PC-9 (cell line): ENCODE data around the gene SIK1. TPM values are rescaled to one million over a fixed set of nuclear protein-coding genes. Genes with fewer than 3 reads are reported as not detected.
"Not testable (repeated sequence)": the region's sequence is repeated elsewhere in the genome, so short reads cannot be mapped to it uniquely, and the experiment has no call there.

Experiments used
- BruUV-seq: library from RNA; stranded (reverse); fragments of 400-500 nt; replicated peaks from 2 replicates; lab custom pipeline; 2021; lab: Mats Ljungman, UMichigan
- CTCF ChIA-PET: fragments of 300-600 bp; sonication (Branson Sonifier 250); formaldehyde crosslinking; loops from one replicate; lab custom pipeline; 2022; ENCODE audit warnings: antibody characterized with exemption; lab: Charles Lee
- POLR2A ChIA-PET: fragments of 300-600 bp; sonication (Branson Sonifier 250); formaldehyde crosslinking; loops from one replicate; lab custom pipeline; 2022; ENCODE audit warnings: antibody characterized with exemption; ENCODE audit not compliant: unreplicated experiment; lab: Charles Lee
- DNase-seq, 2 experiments: peaks; one replicate each; pipeline versions ENCODE4 v3.0.0 to v3.0.0-alpha.2; 2015 to 2022; ENCODE audit warnings: mixed read lengths in 1 of 2
- H2AFZ ChIP-seq: fragments of 200-600 bp; sonication (generic); 2 replicates; pipeline ENCODE4 v1.8.1; 2017; ENCODE audit warnings: antibody characterized with exemption
- H3F3A ChIP-seq: fragments of 200-600 bp; sonication (generic); 2 replicates; pipeline ENCODE4 v1.8.1; 2017; ENCODE audit warnings: antibody characterized with exemption, mild to moderate bottlenecking, low read depth; ENCODE audit not compliant: insufficient read depth
- H3K27ac ChIP-seq: fragments of 200-600 bp; sonication (generic); 2 replicates; pipeline ENCODE4 v1.6.1; 2016; ENCODE audit warnings: mixed run types
- H3K27me3 ChIP-seq: fragments of 200-600 bp; sonication (generic); 2 replicates; pipeline ENCODE4 v1.6.1; 2016; ENCODE audit warnings: low read depth, mixed run types; ENCODE audit not compliant: insufficient read depth
- H3K36me3 ChIP-seq: fragments of 200-600 bp; sonication (generic); 2 replicates; pipeline ENCODE4 v1.6.1; 2016; ENCODE audit warnings: low read depth, mixed run types
- H3K4me1 ChIP-seq: fragments of 200-600 bp; sonication (generic); replicated peaks from 2 replicates; pipeline ENCODE4 v1.6.1; 2016; ENCODE audit warnings: mixed run types; ENCODE audit not compliant: insufficient read depth
- H3K4me2 ChIP-seq: fragments of 200-600 bp; sonication (generic); 2 replicates; pipeline ENCODE4 v1.6.1; 2017; ENCODE audit warnings: mixed run types
- H3K4me3 ChIP-seq: fragments of 200-600 bp; sonication (generic); 2 replicates; pipeline ENCODE4 v1.6.1; 2016; ENCODE audit warnings: mixed run types
- H3K79me2 ChIP-seq: fragments of 200-600 bp; sonication (generic); 2 replicates; pipeline ENCODE4 v1.6.1; 2017; ENCODE audit warnings: low read depth, mixed run types
- H3K9me2 ChIP-seq: fragments of 200-600 bp; sonication (generic); 2 replicates; pipeline ENCODE4 v1.8.1; 2017; ENCODE audit warnings: mild to moderate bottlenecking; ENCODE audit not compliant: insufficient read depth
- H3K9me3 ChIP-seq: fragments of 200-600 bp; sonication (generic); 2 replicates; pipeline ENCODE4 v1.8.1; 2016; ENCODE audit warnings: low read depth; ENCODE audit not compliant: insufficient read depth
- H4K20me1 ChIP-seq: fragments of 200-600 bp; sonication (generic); 2 replicates; pipeline ENCODE4 v1.8.1; 2017; ENCODE audit not compliant: insufficient read depth
- intact Hi-C: fragments of 100-400 bp; cut with micrococcal nuclease; formaldehyde crosslinking; loops from one replicate; pipeline ENCODE4 v1.10.0; 2022; ENCODE audit not compliant: unreplicated experiment
- total RNA-seq: library from RNA; stranded (reverse); gene quantifications from 2 replicates; pipeline ENCODE4 v1.2.3, GENCODE V29; 2021

SIK1 gene
- total RNA-seq, 1 experiment from 2014 or later: 28.5 TPM

- H3K36me3 ChIP-seq, H3K79me2 ChIP-seq, H3K27me3 ChIP-seq, H2AFZ ChIP-seq, H4K20me1 ChIP-seq, BruUV-seq, H3K9me2 ChIP-seq, CTCF ChIA-PET, H3K4me3 ChIP-seq, DNase-seq, H3K27ac ChIP-seq, H3K9me3 ChIP-seq, H3K4me1 ChIP-seq, POLR2A ChIA-PET, H3K4me2 ChIP-seq, intact Hi-C loops, H3F3A ChIP-seq: not testable (repeated sequence)
Measured at GRCh38 chr21:43439316-43440075, 12.6 kb upstream of the SIK1 start.

GRCh38 chr21:43436272-43436671 is 9.3 kb upstream of the SIK1 start:
- not testable (repeated sequence) for BruUV-seq

GRCh38 chr21:43433340-43434136 is 6.6 kb upstream of the SIK1 start:
- H3K4me2 ChIP-seq, intact Hi-C loops, H3K36me3 ChIP-seq, H3K79me2 ChIP-seq, CTCF ChIA-PET, POLR2A ChIA-PET, H4K20me1 ChIP-seq, H3K27ac ChIP-seq, H3K4me1 ChIP-seq, BruUV-seq, H3K27me3 ChIP-seq, DNase-seq, H2AFZ ChIP-seq, H3F3A ChIP-seq, H3K9me2 ChIP-seq, H3K9me3 ChIP-seq, H3K4me3 ChIP-seq: not testable (repeated sequence)

More at GRCh38 chr21:43436272-43436671, 9.3 kb upstream of the SIK1 start:
- H3K9me3 ChIP-seq, H3K4me2 ChIP-seq, intact Hi-C loops, H3K79me2 ChIP-seq, H4K20me1 ChIP-seq, H3K9me2 ChIP-seq, H3K27me3 ChIP-seq, POLR2A ChIA-PET, CTCF ChIA-PET, H3F3A ChIP-seq, DNase-seq, H3K36me3 ChIP-seq, H3K4me1 ChIP-seq, H2AFZ ChIP-seq, H3K4me3 ChIP-seq: not testable (repeated sequence)
- H3K27ac ChIP-seq: peak overlapping the region; percentile 58; the same call in 1 of the 2 replicates

- intact Hi-C loops, H3K79me2 ChIP-seq, H3K4me3 ChIP-seq, H3K9me3 ChIP-seq, H3K27ac ChIP-seq, H3F3A ChIP-seq, DNase-seq, POLR2A ChIA-PET, H2AFZ ChIP-seq, H3K36me3 ChIP-seq, H3K4me2 ChIP-seq, CTCF ChIA-PET, H3K9me2 ChIP-seq, H4K20me1 ChIP-seq, H3K27me3 ChIP-seq, H3K4me1 ChIP-seq, BruUV-seq: not testable (repeated sequence)
Measured at GRCh38 chr21:43430830-43431416, 4.0 kb upstream of the SIK1 start.

GRCh38 chr21:43428964-43429363 is 2.0 kb upstream of the SIK1 start:
- H3K4me2 ChIP-seq, DNase-seq, H3F3A ChIP-seq, H3K9me3 ChIP-seq, H3K27ac ChIP-seq, H3K27me3 ChIP-seq, H3K4me3 ChIP-seq, intact Hi-C loops, H2AFZ ChIP-seq, H4K20me1 ChIP-seq, H3K36me3 ChIP-seq, BruUV-seq, CTCF ChIA-PET, H3K9me2 ChIP-seq, POLR2A ChIA-PET, H3K4me1 ChIP-seq, H3K79me2 ChIP-seq: not testable (repeated sequence)

- H3K4me3 ChIP-seq, H3F3A ChIP-seq, H3K9me2 ChIP-seq, intact Hi-C loops, H3K4me2 ChIP-seq, BruUV-seq, H3K79me2 ChIP-seq, H3K36me3 ChIP-seq, DNase-seq, H3K4me1 ChIP-seq, POLR2A ChIA-PET, H3K27ac ChIP-seq, H3K27me3 ChIP-seq, CTCF ChIA-PET, H3K9me3 ChIP-seq, H4K20me1 ChIP-seq, H2AFZ ChIP-seq: not testable (repeated sequence)
Measured at GRCh38 chr21:43427242-43427559, 270 bp upstream of the SIK1 start.

- H3K9me3 ChIP-seq, H2AFZ ChIP-seq, intact Hi-C loops, POLR2A ChIA-PET, DNase-seq, H3K4me3 ChIP-seq, H3K27ac ChIP-seq, H4K20me1 ChIP-seq, H3K36me3 ChIP-seq, H3K4me2 ChIP-seq, H3F3A ChIP-seq, H3K9me2 ChIP-seq, BruUV-seq, H3K27me3 ChIP-seq, H3K79me2 ChIP-seq, H3K4me1 ChIP-seq, CTCF ChIA-PET: not testable (repeated sequence)
Measured at GRCh38 chr21:43426004-43426403, 927 bp downstream of the SIK1 start.
